Esophagus squamous epithelium (tissue), 5 donors: ENCODE results near the gene CNNM2. TPM values are rescaled to one million over a fixed set of nuclear protein-coding genes. Genes with fewer than 3 reads are reported as not detected.

Experiments
- DNase-seq: peaks from one replicate; lab custom pipeline; 2025; lab: John Stamatoyannopoulos, UW
- H3K27ac ChIP-seq, 4 donors: fragments of 200-600 bp; sonication (generic); one replicate each; pipeline ENCODE4 v1.5.1; 2016 to 2019; ENCODE audit warnings: mild to moderate bottlenecking in 1 of 4
- H3K27me3 ChIP-seq, 4 donors: fragments of 200-600 bp; sonication (generic); 1 replicate in 3 of 4; 2 replicates in 1 of 4; pipeline versions ENCODE4 v1.5.1 to v1.6.0; 2017 to 2021; ENCODE audit warnings: antibody characterized with exemption in 1 of 4
- H3K36me3 ChIP-seq, 3 donors: fragments of 200-600 bp; sonication (generic); one replicate each; pipeline ENCODE4 v1.5.1; 2016 to 2019
- H3K4me1 ChIP-seq, 3 donors: fragments of 200-600 bp; sonication (generic); one replicate each; pipeline ENCODE4 v1.5.1; 2017 to 2019
- H3K4me3 ChIP-seq, 4 donors: fragments of 200-600 bp; sonication (generic); 1 replicate in 3 of 4; 2 replicates in 1 of 4; pipeline ENCODE4 v1.5.1; 2016 to 2019; ENCODE audit warnings: mild to moderate bottlenecking in 2 of 4, moderate library complexity in 1 of 4
- H3K9me3 ChIP-seq, 3 donors: fragments of 200-600 bp; sonication (generic); one replicate each; pipeline ENCODE4 v1.5.1; 2016 to 2019
- POLR2A ChIP-seq, 4 donors: fragments of 450-650 bp; IDR thresholded peaks; one replicate each; pipeline ENCODE4 v1.6.1; 2017; ENCODE audit warnings: antibody characterized with exemption in 4 of 4, mild to moderate bottlenecking in 4 of 4, moderate library complexity in 3 of 4
- WGBS, 2 donors: methylation state at CpG; one replicate each; pipeline ENCODE4 v1.1.5; 2018; 5-methylcytosine and 5-hydroxymethylcytosine counted together
- intact Hi-C: fragments of 100-400 bp; cut with DNase I; formaldehyde crosslinking; loops from one replicate; pipeline ENCODE4 v1.15.0; 2022
- total RNA-seq, 4 donors: library from RNA; depleted of rRNA; stranded (reverse); fragments of >200 nt; gene quantifications; one replicate each; pipeline ENCODE4 v1.1.0, GENCODE V29; 2016
- TF ChIP-seq, protein P1 (sequence below), 6 experiments: fragments of 450-650 bp in 4 of 6; fragments of 200-600 bp in 2 of 6; sonication (generic) in 2 of 6; IDR thresholded peaks; one replicate each; pipeline ENCODE4 v1.5.1; 2016 to 2019; ENCODE audit warnings: antibody characterized with exemption in 6 of 6, mild to moderate bottlenecking in 4 of 6, moderate library complexity in 4 of 6
- donor health status: DM: yes; HTN: yes; CAD: no.

Gene CNNM2
- total RNA-seq, 4 donors from 2014 or later: 2.2 to 3.6 (median 2.6) TPM

DNA sequence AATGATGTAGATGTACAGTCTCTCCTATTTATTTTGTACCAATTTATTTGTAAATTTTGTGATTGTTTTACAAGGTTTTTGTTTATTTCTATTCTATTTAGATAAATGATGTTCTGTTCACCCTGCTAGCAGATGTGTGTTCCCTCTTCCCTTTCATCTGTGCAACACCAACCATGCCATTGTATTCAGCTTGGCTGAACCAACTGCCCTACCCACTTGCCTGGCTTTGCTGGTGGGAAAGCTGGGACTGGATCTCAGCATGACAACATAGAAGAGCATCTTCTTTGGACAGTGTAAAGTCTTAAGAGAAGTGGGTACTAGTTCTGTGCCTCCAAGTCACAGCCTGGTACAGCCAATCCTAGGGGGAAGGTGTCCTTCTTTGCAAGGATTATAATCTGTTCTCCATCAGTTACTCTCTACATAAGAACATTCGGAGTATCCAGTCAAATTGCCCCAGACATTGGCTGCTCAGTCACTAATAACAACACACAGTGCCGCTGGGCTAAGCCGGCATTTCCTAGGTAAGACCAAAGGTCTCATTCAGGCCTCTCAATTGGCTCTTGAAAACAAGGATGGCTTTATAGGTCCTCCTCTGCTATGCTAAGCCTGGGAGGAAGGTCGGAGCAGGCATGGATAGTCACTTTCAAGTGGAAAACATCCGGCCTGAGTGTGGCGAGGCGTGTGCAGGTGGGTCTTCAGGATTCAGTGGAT is 165.3 kb downstream of the CNNM2 start:
- Histone ChIP-seq H3K36me3 (peaks cover 0 to 73% (median 3%) of the 10 kb centered on the region in 3 donors), H3K4me3 (no peak overlapping the region), H3K27me3 (no peaks in the 10 kb centered on the region), H3K27ac (no peak overlapping the region), H3K9me3 (no peaks in the 10 kb centered on the region), H3K4me1 (peaks cover 0 to 4% (median 0%) of the 10 kb centered on the region in 3 donors)
- DNase-seq: no peak
- TF ChIP-seq POLR2A (IDR thresholded peaks at IDR 0.05): no peak
- TF ChIP-seq, protein P1, sequence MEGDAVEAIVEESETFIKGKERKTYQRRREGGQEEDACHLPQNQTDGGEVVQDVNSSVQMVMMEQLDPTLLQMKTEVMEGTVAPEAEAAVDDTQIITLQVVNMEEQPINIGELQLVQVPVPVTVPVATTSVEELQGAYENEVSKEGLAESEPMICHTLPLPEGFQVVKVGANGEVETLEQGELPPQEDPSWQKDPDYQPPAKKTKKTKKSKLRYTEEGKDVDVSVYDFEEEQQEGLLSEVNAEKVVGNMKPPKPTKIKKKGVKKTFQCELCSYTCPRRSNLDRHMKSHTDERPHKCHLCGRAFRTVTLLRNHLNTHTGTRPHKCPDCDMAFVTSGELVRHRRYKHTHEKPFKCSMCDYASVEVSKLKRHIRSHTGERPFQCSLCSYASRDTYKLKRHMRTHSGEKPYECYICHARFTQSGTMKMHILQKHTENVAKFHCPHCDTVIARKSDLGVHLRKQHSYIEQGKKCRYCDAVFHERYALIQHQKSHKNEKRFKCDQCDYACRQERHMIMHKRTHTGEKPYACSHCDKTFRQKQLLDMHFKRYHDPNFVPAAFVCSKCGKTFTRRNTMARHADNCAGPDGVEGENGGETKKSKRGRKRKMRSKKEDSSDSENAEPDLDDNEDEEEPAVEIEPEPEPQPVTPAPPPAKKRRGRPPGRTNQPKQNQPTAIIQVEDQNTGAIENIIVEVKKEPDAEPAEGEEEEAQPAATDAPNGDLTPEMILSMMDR (IDR thresholded peaks at IDR 0.05): no peak
- WGBS, 2 donors: 89 to 95% methylated on average over 4 to 5 of the region's 7 CpGs
- intact Hi-C loops: no loop called here

- Histone ChIP-seq H3K36me3 (peaks cover 5 to 73% (median 8%) of the 10 kb centered on the region in 3 donors), H3K9me3 (no peaks in the 10 kb centered on the region), H3K4me3 (no peak overlapping the region), H3K27me3 (no peaks in the 10 kb centered on the region), H3K27ac (no peak overlapping the region), H3K4me1 (peaks cover 0 to 4% (median 0%) of the 10 kb centered on the region in 3 donors)
- 90 to 91% methylated on average over 5 of the region's 5 CpGs for WGBS, 2 donors
- no peak for TF ChIP-seq POLR2A (IDR thresholded peaks at IDR 0.05)
- TF ChIP-seq, protein P1 (IDR thresholded peaks at IDR 0.05): no peak
- intact Hi-C loops: no loop called here
- DNase-seq: no peak
Measured at GRCh38 chr10:103083977-103084320, 165.9 kb downstream of the CNNM2 start.

- intact Hi-C loops: no loop called here
- no peak for TF ChIP-seq POLR2A (IDR thresholded peaks at IDR 0.05)
- TF ChIP-seq, protein P1 (IDR thresholded peaks at IDR 0.05): no peak
- 71 to 73% methylated on average over 2 of the region's 2 CpGs for WGBS, 2 donors
- H3K27ac ChIP-seq: no peak overlapping the region
- DNase-seq: no peak
- no peaks in the 10 kb centered on the region for H3K9me3 ChIP-seq
- H3K4me3 ChIP-seq: no peak overlapping the region
- no peaks in the 10 kb centered on the region for H3K4me1 ChIP-seq
- H3K36me3 ChIP-seq: peaks cover 28 to 95% (median 29%) of the 10 kb centered on the region in 3 donors
- H3K27me3 ChIP-seq: no peaks in the 10 kb centered on the region
Measured at GRCh38 chr10:103086261-103086660, 168.2 kb downstream of the CNNM2 start.

DNA sequence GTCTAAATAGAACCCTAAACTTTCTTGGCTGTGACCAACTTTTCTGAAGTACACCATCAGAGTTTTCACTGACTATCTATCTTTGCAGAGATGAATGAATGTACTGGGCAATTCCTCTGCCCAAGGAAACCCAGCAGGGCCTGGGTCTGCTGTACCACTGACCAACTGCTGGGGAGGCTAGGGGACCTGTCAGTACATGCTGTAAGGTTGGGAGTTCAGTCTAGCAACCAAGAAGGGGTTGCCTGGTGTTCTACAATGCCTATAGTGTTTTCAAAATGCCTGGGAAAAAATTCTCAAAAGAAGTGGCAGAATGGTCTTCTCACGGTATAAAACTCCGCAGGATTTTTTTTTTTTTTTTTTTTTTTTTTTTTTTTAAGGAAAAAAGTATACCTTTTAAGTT is 168.7 kb downstream of the CNNM2 start:
- Histone ChIP-seq H3K27me3 (no peaks in the 10 kb centered on the region), H3K4me3 (no peak overlapping the region), H3K36me3 (peaks cover 33 to 100% (median 33%) of the 10 kb centered on the region in 3 donors), H3K9me3 (no peaks in the 10 kb centered on the region), H3K4me1 (no peaks in the 10 kb centered on the region), H3K27ac (no peak overlapping the region)
- intact Hi-C loops: no loop called here
- WGBS, 2 donors: 49 to 98% methylated on average over 2 of the region's 2 CpGs
- DNase-seq: no peak
- TF ChIP-seq, protein P1 (IDR thresholded peaks at IDR 0.05): no peak
- TF ChIP-seq POLR2A (IDR thresholded peaks at IDR 0.05): no peak

- H3K36me3 ChIP-seq: peaks cover 53 to 100% (median 53%) of the 10 kb centered on the region in 3 donors
- intact Hi-C loops: no loop called here
- WGBS, 2 donors: 80 to 95% methylated on average over 10 of the region's 10 CpGs
Measured at GRCh38 chr10:103089493-103089892, 171.4 kb downstream of the CNNM2 start.

More at GRCh38 chr10:103089493-103089892, 171.4 kb downstream of the CNNM2 start:
- no peak overlapping the region for H3K4me3 ChIP-seq
- H3K4me1 ChIP-seq: no peaks in the 10 kb centered on the region
- H3K27me3 ChIP-seq: no peaks in the 10 kb centered on the region
- DNase-seq: no peak
- no peaks in the 10 kb centered on the region for H3K9me3 ChIP-seq
- H3K27ac ChIP-seq: no peak overlapping the region
- TF ChIP-seq, protein P1 (IDR thresholded peaks at IDR 0.05): no peak
- no peak for TF ChIP-seq POLR2A (IDR thresholded peaks at IDR 0.05)
